Fibroblast of villous mesenchyme (primary cell): Measurements from ENCODE around the gene WBP4. TPM values are rescaled to one million over a fixed set of nuclear protein-coding genes. Genes with fewer than 3 reads are reported as not detected.
"Not testable (repeated sequence)": the region's sequence is repeated elsewhere in the genome, so short reads cannot be mapped to it uniquely, and the experiment has no call there.

Experiments
- DNase-seq: peaks from one replicate; pipeline ENCODE4 v3.0.0-alpha.2; 2010; ENCODE audit warnings: low read depth
- H3K4me3 ChIP-seq: 2 replicates; pipeline ENCODE4 v1.5.1; 2011; ENCODE audit warnings: low read depth, mild to moderate bottlenecking, low read length
- total RNA-seq: library from RNA; depleted of rRNA; stranded (reverse); fragments of >200 nt; gene quantifications from 2 replicates; pipeline ENCODE4 v1.2.3, GENCODE V29; 2012
- TF ChIP-seq, protein P1 (sequence below): IDR thresholded peaks from 2 replicates; pipeline ENCODE4 v1.5.1; 2012; ENCODE audit warnings: low read depth, mild to moderate bottlenecking, low read length; ENCODE audit not compliant: insufficient read depth

The WBP4 gene
- total RNA-seq, 1 donor, result 6.9 TPM

DNA sequence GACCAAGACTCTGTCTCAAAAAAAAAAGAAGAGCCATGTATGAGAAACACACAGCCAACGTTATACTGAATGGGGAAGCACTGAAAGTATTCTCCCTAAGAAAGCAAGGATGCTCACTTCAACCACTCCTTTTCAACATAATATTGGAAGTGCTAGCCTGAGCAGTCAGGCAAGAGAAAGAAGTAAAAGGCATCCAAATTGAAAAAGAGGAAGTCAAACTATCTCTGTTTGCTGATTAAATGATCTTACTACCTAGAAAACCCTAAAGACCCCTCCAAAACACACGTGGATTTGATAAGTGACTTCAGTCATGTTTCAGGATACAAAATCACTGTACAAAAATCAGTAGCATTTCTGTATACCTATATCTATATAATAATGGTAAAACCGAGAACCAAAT is 16.2 kb downstream of the WBP4 start:
- TF ChIP-seq, protein P1, sequence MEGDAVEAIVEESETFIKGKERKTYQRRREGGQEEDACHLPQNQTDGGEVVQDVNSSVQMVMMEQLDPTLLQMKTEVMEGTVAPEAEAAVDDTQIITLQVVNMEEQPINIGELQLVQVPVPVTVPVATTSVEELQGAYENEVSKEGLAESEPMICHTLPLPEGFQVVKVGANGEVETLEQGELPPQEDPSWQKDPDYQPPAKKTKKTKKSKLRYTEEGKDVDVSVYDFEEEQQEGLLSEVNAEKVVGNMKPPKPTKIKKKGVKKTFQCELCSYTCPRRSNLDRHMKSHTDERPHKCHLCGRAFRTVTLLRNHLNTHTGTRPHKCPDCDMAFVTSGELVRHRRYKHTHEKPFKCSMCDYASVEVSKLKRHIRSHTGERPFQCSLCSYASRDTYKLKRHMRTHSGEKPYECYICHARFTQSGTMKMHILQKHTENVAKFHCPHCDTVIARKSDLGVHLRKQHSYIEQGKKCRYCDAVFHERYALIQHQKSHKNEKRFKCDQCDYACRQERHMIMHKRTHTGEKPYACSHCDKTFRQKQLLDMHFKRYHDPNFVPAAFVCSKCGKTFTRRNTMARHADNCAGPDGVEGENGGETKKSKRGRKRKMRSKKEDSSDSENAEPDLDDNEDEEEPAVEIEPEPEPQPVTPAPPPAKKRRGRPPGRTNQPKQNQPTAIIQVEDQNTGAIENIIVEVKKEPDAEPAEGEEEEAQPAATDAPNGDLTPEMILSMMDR, result no peak
- no peak overlapping the region for H3K4me3 ChIP-seq
- DNase-seq, result no peak

DNA sequence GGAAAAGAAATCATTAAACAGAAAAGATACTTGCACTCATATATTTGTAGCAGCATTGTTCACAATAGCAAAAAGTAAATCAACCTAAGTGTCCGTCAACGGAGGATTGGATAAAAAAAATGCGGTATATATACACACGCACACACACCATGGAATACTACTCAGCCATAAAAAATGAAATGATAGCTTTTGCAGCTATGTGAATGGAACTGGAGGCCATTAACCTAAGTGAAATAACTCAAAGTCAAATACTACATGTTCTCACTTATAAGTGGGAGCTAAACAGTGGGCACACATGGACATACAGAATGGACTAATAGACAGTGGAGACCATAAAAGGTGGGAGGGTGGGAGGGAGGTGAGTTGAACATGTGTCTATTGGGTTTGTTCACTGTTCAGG is 18.4 kb downstream of the WBP4 start:
- DNase-seq, result no peak
- TF ChIP-seq, protein P1, result no peak
- H3K4me3 ChIP-seq, result no peak overlapping the region

DNA sequence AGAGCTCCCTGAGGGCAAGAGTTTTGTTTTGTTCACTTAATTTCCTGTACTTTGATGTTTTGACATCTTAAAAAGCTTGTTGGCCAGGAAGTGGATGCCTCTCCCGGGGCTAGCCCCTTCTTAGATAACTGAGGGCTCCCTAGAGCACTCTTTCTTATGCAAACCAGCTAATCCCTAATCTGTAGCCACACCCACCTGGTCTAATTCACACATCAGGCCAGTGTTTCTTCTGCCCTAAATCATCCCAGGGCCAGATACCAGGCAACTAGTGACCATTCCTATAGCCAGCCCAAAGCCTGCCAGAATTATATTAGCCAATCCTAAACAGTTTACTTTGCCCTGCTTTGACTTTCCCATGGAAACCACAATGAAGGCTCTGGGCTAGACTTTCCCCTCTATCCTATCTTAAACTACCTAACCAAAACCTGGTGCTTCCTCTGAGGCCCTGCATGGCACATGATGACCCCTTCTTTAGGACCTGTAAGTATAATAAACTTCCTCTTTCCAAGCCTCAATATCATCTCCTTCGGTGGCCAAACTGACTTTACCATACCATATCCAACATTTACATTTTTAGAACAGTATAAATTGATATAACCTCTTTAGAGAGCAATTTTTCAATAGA is 24.8 kb downstream of the WBP4 start:
- no peak for DNase-seq
- TF ChIP-seq, protein P1, result no peak
- H3K4me3 ChIP-seq, result no peak overlapping the region

DNA sequence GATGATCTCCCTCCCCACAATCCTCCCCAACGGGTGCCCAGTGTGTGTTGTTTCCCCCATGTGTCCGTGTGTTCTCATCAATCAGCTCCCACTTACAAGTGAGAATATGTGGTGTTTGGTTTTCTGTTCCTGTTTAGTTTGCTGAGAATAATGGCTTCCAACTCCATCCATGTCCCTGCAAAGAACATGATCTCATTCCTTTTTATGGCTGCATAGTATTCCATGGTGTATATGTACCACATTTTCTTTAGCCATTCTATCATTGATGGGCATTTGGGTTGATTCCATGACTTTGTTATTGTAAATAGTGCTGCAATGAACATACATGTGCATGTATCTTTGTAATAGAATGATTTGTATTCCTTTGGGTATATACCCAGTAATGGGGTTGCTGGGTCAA is 34.4 kb downstream of the WBP4 start:
- not testable (repeated sequence) for H3K4me3 ChIP-seq, DNase-seq

DNA sequence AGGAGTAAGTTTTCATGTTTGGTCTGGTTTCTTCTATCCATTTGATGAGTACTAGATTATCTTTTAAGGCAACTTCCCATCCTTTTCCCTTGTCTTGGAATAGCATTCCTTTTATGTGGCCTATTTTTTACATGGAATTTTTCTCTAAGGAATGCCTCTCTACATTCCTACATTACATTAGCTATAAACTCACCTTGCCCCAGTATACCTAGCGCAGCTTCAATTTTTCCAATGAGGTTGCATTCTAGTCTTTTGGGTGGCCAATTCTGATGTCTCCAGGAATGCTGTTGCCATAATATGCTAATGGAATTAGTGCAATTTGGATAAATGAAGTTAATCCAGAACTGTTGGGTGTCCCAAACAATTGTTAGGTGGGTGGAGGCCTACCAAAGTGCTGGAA is 37.5 kb downstream of the WBP4 start:
- no peak overlapping the region for H3K4me3 ChIP-seq
- DNase-seq, result no peak
- TF ChIP-seq, protein P1, result no peak

DNA sequence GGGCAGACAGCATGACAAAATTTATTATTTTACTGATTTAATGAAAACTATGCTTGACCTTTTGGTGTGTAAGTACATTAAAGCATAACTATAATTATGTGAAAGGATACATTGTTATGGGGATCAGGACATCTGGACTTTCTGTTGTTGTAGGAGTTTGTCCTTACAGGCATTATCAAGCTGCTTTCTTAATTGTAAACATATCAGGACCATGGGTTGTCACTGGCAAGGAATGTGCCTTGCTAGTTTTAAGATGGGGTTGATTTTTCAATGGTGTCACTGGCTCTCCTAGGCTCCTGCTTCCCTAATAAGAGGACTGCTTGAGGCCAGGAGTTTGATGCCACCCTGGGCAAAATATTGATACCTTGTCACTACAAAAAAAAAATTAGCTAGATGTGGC is 38.7 kb downstream of the WBP4 start:
- TF ChIP-seq, protein P1, result no peak
- peak; percentile 14 for DNase-seq

DNA sequence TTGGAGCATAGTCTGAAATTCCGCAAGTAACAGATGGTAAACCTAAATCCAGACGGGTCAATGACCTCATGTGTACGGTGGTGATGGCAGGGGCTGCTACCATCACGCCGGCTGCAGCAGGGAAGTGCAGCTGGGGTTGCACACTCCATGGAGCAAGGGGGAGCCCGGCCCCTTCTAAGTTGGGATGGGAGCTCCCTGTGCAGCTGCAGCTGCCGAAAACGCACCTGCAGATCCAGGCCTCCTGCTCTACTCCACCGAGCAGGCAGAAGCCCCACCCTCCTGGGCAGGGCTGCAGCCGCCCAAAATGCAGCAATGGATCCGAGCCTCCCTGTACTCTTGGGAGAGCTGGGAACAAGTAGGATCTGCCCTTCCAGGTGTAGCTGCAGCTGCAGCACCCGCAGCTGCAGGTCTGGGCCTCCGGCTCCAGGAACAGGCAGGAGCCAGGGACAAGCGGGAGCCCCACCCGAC is 45.8 kb downstream of the WBP4 start:
- no peak overlapping the region for H3K4me3 ChIP-seq
- TF ChIP-seq, protein P1, result no peak
- DNase-seq, result no peak

More for the DNA sequence above, 38.7 kb downstream of the WBP4 start:
- H3K4me3 ChIP-seq, result no peak overlapping the region
